Ishikawa (cell line): Measurements from ENCODE around the gene TTC17.

ENCODE experiments used
- CEBPB ChIP-seq: IDR thresholded peaks from 2 replicates; pipeline ENCODE4 v1.6.1; 2012
- CREB1 ChIP-seq: IDR thresholded peaks from 2 replicates; pipeline ENCODE4 v1.6.1; 2012; ENCODE audit warnings: low read depth
- EGR1 ChIP-seq: IDR thresholded peaks from 2 replicates; pipeline ENCODE4 v1.6.1; 2012
- EP300 ChIP-seq: IDR thresholded peaks from 2 replicates; pipeline ENCODE4 v1.6.1; 2012; ENCODE audit warnings: borderline replicate concordance
- ZBTB7A ChIP-seq: IDR thresholded peaks from 2 replicates; pipeline ENCODE4 v1.6.1; 2012; ENCODE audit warnings: low read depth
- TF ChIP-seq, protein P1 (sequence below): IDR thresholded peaks from 2 replicates; pipeline ENCODE4 v1.6.1; 2012; ENCODE audit warnings: low read depth, mild to moderate bottlenecking
- TF ChIP-seq, protein P2 (sequence below): IDR thresholded peaks from 2 replicates; pipeline ENCODE4 v1.6.1; 2012

DNA sequence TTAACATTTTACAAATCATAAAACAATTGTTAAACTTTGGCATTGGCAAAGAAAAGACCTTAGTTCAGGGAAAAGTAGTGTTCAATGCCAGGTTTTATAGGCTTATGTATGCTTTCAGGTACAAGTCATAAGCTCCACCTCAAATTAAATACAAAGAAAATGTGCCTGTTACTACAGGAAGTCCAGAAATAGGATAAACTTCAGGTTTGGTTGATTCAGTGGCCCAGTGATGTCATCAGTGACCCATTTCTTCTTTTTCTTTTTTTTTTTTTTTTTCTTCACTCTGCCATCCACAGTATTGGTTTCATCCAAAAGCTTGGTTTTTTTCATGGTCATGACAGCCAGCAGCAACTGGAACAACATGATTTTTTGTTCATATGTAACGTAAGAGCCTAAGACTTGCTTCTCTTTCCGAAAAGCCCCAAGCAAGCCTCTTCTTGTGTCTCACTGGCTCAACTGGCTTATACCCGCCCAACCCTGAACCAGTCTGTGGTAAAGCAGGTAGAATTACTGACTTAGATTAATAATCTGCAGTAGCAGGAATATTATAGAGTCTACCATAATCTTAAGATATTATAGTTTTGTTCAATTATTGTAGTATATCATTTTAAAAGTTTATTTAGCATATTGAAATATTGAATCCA lies 46.2 kb downstream of the TTC17 start:
- TF ChIP-seq, protein P1, sequence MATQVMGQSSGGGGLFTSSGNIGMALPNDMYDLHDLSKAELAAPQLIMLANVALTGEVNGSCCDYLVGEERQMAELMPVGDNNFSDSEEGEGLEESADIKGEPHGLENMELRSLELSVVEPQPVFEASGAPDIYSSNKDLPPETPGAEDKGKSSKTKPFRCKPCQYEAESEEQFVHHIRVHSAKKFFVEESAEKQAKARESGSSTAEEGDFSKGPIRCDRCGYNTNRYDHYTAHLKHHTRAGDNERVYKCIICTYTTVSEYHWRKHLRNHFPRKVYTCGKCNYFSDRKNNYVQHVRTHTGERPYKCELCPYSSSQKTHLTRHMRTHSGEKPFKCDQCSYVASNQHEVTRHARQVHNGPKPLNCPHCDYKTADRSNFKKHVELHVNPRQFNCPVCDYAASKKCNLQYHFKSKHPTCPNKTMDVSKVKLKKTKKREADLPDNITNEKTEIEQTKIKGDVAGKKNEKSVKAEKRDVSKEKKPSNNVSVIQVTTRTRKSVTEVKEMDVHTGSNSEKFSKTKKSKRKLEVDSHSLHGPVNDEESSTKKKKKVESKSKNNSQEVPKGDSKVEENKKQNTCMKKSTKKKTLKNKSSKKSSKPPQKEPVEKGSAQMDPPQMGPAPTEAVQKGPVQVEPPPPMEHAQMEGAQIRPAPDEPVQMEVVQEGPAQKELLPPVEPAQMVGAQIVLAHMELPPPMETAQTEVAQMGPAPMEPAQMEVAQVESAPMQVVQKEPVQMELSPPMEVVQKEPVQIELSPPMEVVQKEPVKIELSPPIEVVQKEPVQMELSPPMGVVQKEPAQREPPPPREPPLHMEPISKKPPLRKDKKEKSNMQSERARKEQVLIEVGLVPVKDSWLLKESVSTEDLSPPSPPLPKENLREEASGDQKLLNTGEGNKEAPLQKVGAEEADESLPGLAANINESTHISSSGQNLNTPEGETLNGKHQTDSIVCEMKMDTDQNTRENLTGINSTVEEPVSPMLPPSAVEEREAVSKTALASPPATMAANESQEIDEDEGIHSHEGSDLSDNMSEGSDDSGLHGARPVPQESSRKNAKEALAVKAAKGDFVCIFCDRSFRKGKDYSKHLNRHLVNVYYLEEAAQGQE: no peak
- TF ChIP-seq EGR1 (no peak), ZBTB7A (no peak), CREB1 (no peak), EP300 (no peak), CEBPB (no peak)
- TF ChIP-seq, protein P2, sequence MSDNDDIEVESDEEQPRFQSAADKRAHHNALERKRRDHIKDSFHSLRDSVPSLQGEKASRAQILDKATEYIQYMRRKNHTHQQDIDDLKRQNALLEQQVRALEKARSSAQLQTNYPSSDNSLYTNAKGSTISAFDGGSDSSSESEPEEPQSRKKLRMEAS: no peak
